OCI-LY7 (cell line): ENCODE measurements around the gene PARD3B. TPM values are rescaled to one million over a fixed set of nuclear protein-coding genes. Genes with fewer than 3 reads are reported as not detected.

Source experiments
- BruUV-seq: library from RNA; stranded (reverse); fragments of 400-500 nt; replicated peaks from 2 replicates; lab custom pipeline; 2021; lab: Mats Ljungman, UMichigan
- CTCF ChIA-PET: fragments of 300-600 bp; sonication (Branson Sonifier 250); formaldehyde crosslinking; loops from one replicate; lab custom pipeline; 2022; ENCODE audit warnings: antibody characterized with exemption; ENCODE audit not compliant: unreplicated experiment; lab: Charles Lee
- POLR2A ChIA-PET: fragments of 300-600 bp; sonication (Branson Sonifier 250); formaldehyde crosslinking; loops from one replicate; lab custom pipeline; 2022; ENCODE audit warnings: antibody characterized with exemption; lab: Charles Lee
- DNase-seq: peaks from one replicate; pipeline ENCODE4 v3.0.0-alpha.2; 2015; ENCODE audit warnings: low spot score
- H2AFZ ChIP-seq: fragments of 200-600 bp; sonication (generic), shearing (Covaris generic); 2 replicates; pipeline ENCODE4 v1.6.1; 2014; ENCODE audit warnings: mild to moderate bottlenecking, antibody characterized with exemption, low read length, moderate library complexity
- H3K27ac ChIP-seq: fragments of 200-600 bp; sonication (generic); 2 replicates; pipeline ENCODE4 v1.5.1; 2014; ENCODE audit warnings: mixed run types, low read depth, mild to moderate bottlenecking, moderate library complexity, low read length, inconsistent platforms; ENCODE audit not compliant: poor library complexity, severe bottlenecking
- H3K36me3 ChIP-seq: fragments of 200-600 bp; sonication (generic); 2 replicates; pipeline ENCODE4 v1.6.1; 2014; ENCODE audit warnings: mild to moderate bottlenecking, antibody characterized with exemption, low read length, moderate library complexity, mixed read lengths; ENCODE audit not compliant: insufficient read depth
- H3K4me1 ChIP-seq: fragments of 200-600 bp; sonication (generic); 2 replicates; pipeline ENCODE4 v1.5.1; 2014; ENCODE audit warnings: mild to moderate bottlenecking, low read length; ENCODE audit not compliant: insufficient read depth, poor library complexity, severe bottlenecking
- H3K4me2 ChIP-seq: fragments of 200-600 bp; sonication (generic); 2 replicates; pipeline ENCODE4 v1.6.1; 2014; ENCODE audit warnings: mild to moderate bottlenecking, low read length
- H3K4me3 ChIP-seq: fragments of 200-600 bp; sonication (generic); 2 replicates; pipeline ENCODE4 v1.5.1; 2014; ENCODE audit warnings: mild to moderate bottlenecking, low read depth, low read length; ENCODE audit not compliant: poor library complexity, severe bottlenecking
- H3K79me2 ChIP-seq: fragments of 200-600 bp; sonication (generic); 2 replicates; pipeline ENCODE4 v1.6.1; 2016; ENCODE audit warnings: low read depth, mild to moderate bottlenecking, low read length, moderate library complexity, mixed read lengths; ENCODE audit not compliant: insufficient read depth
- H3K9me2 ChIP-seq: fragments of 200-600 bp; sonication (generic); 2 replicates; pipeline ENCODE4 v1.6.1; 2016; ENCODE audit warnings: mild to moderate bottlenecking, low read length, mixed read lengths; ENCODE audit not compliant: insufficient read depth
- H3K9me3 ChIP-seq: fragments of 200-600 bp; sonication (generic); 2 replicates; pipeline ENCODE4 v1.6.1; 2014; ENCODE audit warnings: mild to moderate bottlenecking, mixed run types, low read length, mixed read lengths
- H4K20me1 ChIP-seq: fragments of 200-600 bp; sonication (generic); 2 replicates; pipeline ENCODE4 v1.6.1; 2014; ENCODE audit warnings: mild to moderate bottlenecking, antibody characterized with exemption, low read length, moderate library complexity, mixed read lengths; ENCODE audit not compliant: insufficient read depth
- CTCF ChIP-seq: fragments of 200-600 bp; sonication (generic); conservative IDR thresholded peaks from 2 replicates; pipeline ENCODE4 v1.5.1; 2014; ENCODE audit warnings: mild to moderate bottlenecking, antibody characterized with exemption, low read length, moderate library complexity, mixed read lengths
- EZH2phosphoT487 ChIP-seq: fragments of 200-600 bp; sonication (generic); IDR thresholded peaks from 2 replicates; pipeline ENCODE4 v1.6.1; 2018; ENCODE audit warnings: low read depth, borderline replicate concordance, mild to moderate bottlenecking, mixed run types, antibody characterized with exemption, low read length, moderate library complexity, mixed read lengths
- intact Hi-C: fragments of 100-400 bp; cut with micrococcal nuclease; formaldehyde crosslinking; loops from one replicate; pipeline ENCODE4 v1.10.0; 2022; ENCODE audit not compliant: unreplicated experiment
- total RNA-seq, 2 experiments: library from RNA; depleted of rRNA in 1 of 2; stranded (reverse); fragments of >200 nt in 1 of 2; shearing (Covaris generic) in 1 of 2; gene quantifications; 2 replicates each; pipeline ENCODE4 v1.2.3, GENCODE V29; 2014 to 2022

Gene PARD3B
- total RNA-seq, 2 experiments from 2014 or later, result not detected

- H4K20me1 ChIP-seq, result no peaks in the 10 kb centered on the region
- BruUV-seq, result no TSS peak
- ChIA-PET POLR2A (interaction anchor here (0.7 kb wide), 1 partner anchor 10 kb away, joined by 3 read pairs; no protein-coding TSS in a partner anchor), CTCF (no interaction called here)
- DNase-seq, result no peak
- H3K79me2 ChIP-seq, result no peaks in the 10 kb centered on the region
- H3K9me2 ChIP-seq, result no peaks in the 10 kb centered on the region
- no peaks in the 10 kb centered on the region for H3K9me3 ChIP-seq
- no peaks in the 10 kb centered on the region for H3K36me3 ChIP-seq
- H3K4me3 ChIP-seq, result no peak overlapping the region
- H3K4me2 ChIP-seq, result no peak overlapping the region
- intact Hi-C loops, result no loop called here
- H2AFZ ChIP-seq, result no peak overlapping the region
- TF ChIP-seq EZH2phosphoT487, result no peak
- no peak for TF ChIP-seq CTCF
- H3K27ac ChIP-seq, result no peak overlapping the region
- no peaks in the 10 kb centered on the region for H3K4me1 ChIP-seq
These were observed 186.7 kb downstream of the PARD3B start for GRCh38 chr2:204732019-204732418.

GRCh38 chr2:204737296-204737695, 192.0 kb downstream of the PARD3B start:
- Histone ChIP-seq H3K9me3 (no peaks in the 10 kb centered on the region), H4K20me1 (no peaks in the 10 kb centered on the region), H3K79me2 (no peaks in the 10 kb centered on the region), H2AFZ (no peak overlapping the region), H3K36me3 (no peaks in the 10 kb centered on the region), H3K4me2 (no peak overlapping the region), H3K9me2 (no peaks in the 10 kb centered on the region), H3K4me1 (no peaks in the 10 kb centered on the region), H3K4me3 (no peak overlapping the region), H3K27ac (no peak overlapping the region)
- CTCF ChIA-PET, result no interaction called here
- POLR2A ChIA-PET, result no interaction called here
- no TSS peak for BruUV-seq
- no peak for DNase-seq
- intact Hi-C loops, result no loop called here
- TF ChIP-seq EZH2phosphoT487 (no peak), CTCF (no peak)

- Histone ChIP-seq H3K4me2 (no peak overlapping the region), H3K9me2 (no peaks in the 10 kb centered on the region), H3K27ac (no peak overlapping the region), H3K36me3 (no peaks in the 10 kb centered on the region), H3K79me2 (no peaks in the 10 kb centered on the region), H3K4me3 (no peak overlapping the region), H3K9me3 (no peaks in the 10 kb centered on the region), H2AFZ (no peak overlapping the region), H4K20me1 (no peaks in the 10 kb centered on the region), H3K4me1 (no peaks in the 10 kb centered on the region)
- intact Hi-C loops, result no loop called here
- CTCF ChIA-PET, result no interaction called here
- no TSS peak for BruUV-seq
- DNase-seq, result no peak
- POLR2A ChIA-PET, result no interaction called here
- TF ChIP-seq EZH2phosphoT487 (no peak), CTCF (no peak)
These were observed 193.4 kb downstream of the PARD3B start for GRCh38 chr2:204738721-204739120.
